ENCODE measurements around the gene SMPDL3A.

SMPDL3A gene

GRCh38 chr6:122778302-122778701 lies 10.8 kb upstream of the SMPDL3A start:
- DNase-seq (ENCODE audit: low spot score) = no peak

GRCh38 chr6:122778985-122779661 lies 9.9 kb upstream of the SMPDL3A start:
- DNase-seq (ENCODE audit: low spot score) = no peak

GRCh38 chr6:122779667-122780066 lies 9.4 kb upstream of the SMPDL3A start, which contains the start of gene FABP7:
Gene FABP7 (plus strand): TSS chr6:122779716. CDS start chr6:122779795, 79 bp downstream.
- no peak for DNase-seq (ENCODE audit: low spot score)

- DNase-seq (ENCODE audit: low spot score) = no peak
Measured at GRCh38 chr6:122780114-122780513, 8.9 kb upstream of the SMPDL3A start.

GRCh38 chr6:122781716-122782115 lies 7.3 kb upstream of the SMPDL3A start:
- DNase-seq (ENCODE audit: low spot score) = no peak

GRCh38 chr6:122783401-122783800 lies 5.7 kb upstream of the SMPDL3A start:
- no peak for DNase-seq (ENCODE audit: low spot score)

- no peak for DNase-seq (ENCODE audit: low spot score)
Measured at GRCh38 chr6:122785891-122786290, 3.2 kb upstream of the SMPDL3A start.

- no peak for DNase-seq (ENCODE audit: low spot score)
Measured at GRCh38 chr6:122787721-122788120, 1.3 kb upstream of the SMPDL3A start.

GRCh38 chr6:122788208-122788607 lies 850 bp upstream of the SMPDL3A start:
- no peak for DNase-seq (ENCODE audit: low spot score)

- no peak for DNase-seq (ENCODE audit: low spot score)
Measured at GRCh38 chr6:122788663-122789181, 336 bp upstream of the SMPDL3A start.

GRCh38 chr6:122790028-122790422 lies 967 bp downstream of the SMPDL3A start:
- DNase-seq (ENCODE audit: low spot score) = no peak

- peak; percentile 32 for DNase-seq (ENCODE audit: low spot score)
Measured at GRCh38 chr6:122790423-122791309, 1.6 kb downstream of the SMPDL3A start.

GRCh38 chr6:122791310-122791679 lies 2.2 kb downstream of the SMPDL3A start:
- no peak for DNase-seq (ENCODE audit: low spot score)

- no peak for DNase-seq (ENCODE audit: low spot score)
Measured at GRCh38 chr6:122792766-122793165, 3.7 kb downstream of the SMPDL3A start.

- DNase-seq (ENCODE audit: low spot score) = no peak
Measured at GRCh38 chr6:122797537-122797936, 8.5 kb downstream of the SMPDL3A start.

GRCh38 chr6:122798099-122798641 lies 9.1 kb downstream of the SMPDL3A start:
- DNase-seq (ENCODE audit: low spot score) = peak; percentile 39

- no peak for DNase-seq (ENCODE audit: low spot score)
Measured at GRCh38 chr6:122799140-122799745, 10.2 kb downstream of the SMPDL3A start.

GRCh38 chr6:122799916-122800686 lies 11.0 kb downstream of the SMPDL3A start:
- DNase-seq (ENCODE audit: low spot score) = no peak

GRCh38 chr6:122800906-122801305 lies 11.8 kb downstream of the SMPDL3A start:
- DNase-seq (ENCODE audit: low spot score) = no peak

- DNase-seq (ENCODE audit: low spot score) = no peak
Measured at GRCh38 chr6:122801397-122801796, 12.3 kb downstream of the SMPDL3A start.

GRCh38 chr6:122803171-122803661 lies 14.2 kb downstream of the SMPDL3A start:
- DNase-seq (ENCODE audit: low spot score) = no peak

Data from HuH-7 (cell line).